Measurements from ENCODE around the gene ZBTB17.

- no peak for TF ChIP-seq CTCF (IDR thresholded peaks at IDR 0.05; ENCODE audit: insufficient read depth, low read length)
- no peak for TF ChIP-seq POLR2AphosphoS5 (IDR thresholded peaks at IDR 0.05; ENCODE audit: low read depth)
- TF ChIP-seq REST (IDR thresholded peaks at IDR 0.05; ENCODE audit: insufficient replicate concordance, low read depth), result no peak
These were observed 41.2 kb upstream of the ZBTB17 start for GRCh38 chr1:16017076-16017460.
